Smooth muscle cell (in vitro differentiated cells): ENCODE data around the gene CCDC74B. TPM values are rescaled to one million over a fixed set of nuclear protein-coding genes. Genes with fewer than 3 reads are reported as not detected.
A peak's percentile ranks its signal among the peaks of the same experiment; 100 is the strongest.
"Not testable (repeated sequence)": the region's sequence is repeated elsewhere in the genome, so short reads cannot be mapped to it uniquely, and the experiment has no call there.

ENCODE experiments used
- DNase-seq: peaks from one replicate; lab custom pipeline; 2025; ENCODE audit not compliant: unreplicated experiment; lab: John Stamatoyannopoulos, UW
- H2AFZ ChIP-seq: fragments of 200-600 bp; sonication (generic); 2 replicates; pipeline ENCODE4 v1.6.0; 2016; ENCODE audit warnings: antibody characterized with exemption, low read depth, mild to moderate bottlenecking
- H3F3A ChIP-seq: fragments of 200-600 bp; sonication (generic); 2 replicates; pipeline ENCODE4 v1.6.0; 2017; ENCODE audit warnings: antibody characterized with exemption, low read depth
- H3K27ac ChIP-seq: fragments of 200-600 bp; sonication (generic); 2 replicates; pipeline ENCODE4 v1.5.1; 2016; ENCODE audit warnings: low read depth, mild to moderate bottlenecking
- H3K27me3 ChIP-seq: fragments of 200-600 bp; sonication (generic); 2 replicates; pipeline ENCODE4 v1.6.1; 2016; ENCODE audit warnings: low read depth, mild to moderate bottlenecking
- H3K36me3 ChIP-seq: fragments of 200-600 bp; sonication (generic); 2 replicates; pipeline ENCODE4 v1.5.1; 2016; ENCODE audit warnings: low read depth
- H3K4me1 ChIP-seq: fragments of 200-600 bp; sonication (generic); 2 replicates; pipeline ENCODE4 v1.5.1; 2016; ENCODE audit warnings: low read depth
- H3K4me2 ChIP-seq: fragments of 200-600 bp; sonication (generic); 2 replicates; pipeline ENCODE4 v1.6.0; 2016; ENCODE audit warnings: mild to moderate bottlenecking
- H3K4me3 ChIP-seq: fragments of 200-600 bp; sonication (generic); 2 replicates; pipeline ENCODE4 v1.5.1; 2016; ENCODE audit warnings: mild to moderate bottlenecking
- H3K79me2 ChIP-seq: fragments of 200-600 bp; sonication (generic); 2 replicates; pipeline ENCODE4 v1.6.0; 2016; ENCODE audit warnings: low read depth, mild to moderate bottlenecking
- H3K9ac ChIP-seq: fragments of 200-600 bp; sonication (generic); 2 replicates; pipeline ENCODE4 v1.6.0; 2016; ENCODE audit warnings: low read depth
- H3K9me3 ChIP-seq: fragments of 200-600 bp; sonication (generic); replicated peaks from 2 replicates; pipeline ENCODE4 v1.5.1; 2016; ENCODE audit warnings: low read depth
- H4K20me1 ChIP-seq: fragments of 200-600 bp; sonication (generic); 2 replicates; pipeline ENCODE4 v1.6.0; 2016; ENCODE audit warnings: low read depth
- WGBS: methylation state at CpG from one replicate; pipeline ENCODE4 v1.1.7; 2016; ENCODE audit warnings: low lambda C conversion rate; 5-methylcytosine and 5-hydroxymethylcytosine counted together
- polyA plus RNA-seq: library from polyadenylated mRNA; unstranded; fragments of >200 nt; fragmentation: Nextera tagmentation; extraction: Ambion mirVana; gene quantifications from 2 replicates; pipeline ENCODE4 v1.2.1, GENCODE V29; 2016
- total RNA-seq: library from RNA; depleted of rRNA; stranded (reverse); fragments of >200 nt; gene quantifications from 2 replicates; pipeline ENCODE4 v1.2.3, GENCODE V29; 2014
- TF ChIP-seq, protein P1 (sequence below): fragments of 200-600 bp; sonication (generic); IDR thresholded peaks from 2 replicates; pipeline ENCODE4 v1.5.1; 2017; ENCODE audit warnings: borderline replicate concordance, mild to moderate bottlenecking, antibody characterized with exemption; ENCODE audit not compliant: insufficient read depth, poor library complexity, severe bottlenecking

CCDC74B gene
- total RNA-seq = 7.7 and 16.0 TPM in 2 replicates
- 13.7 and 14.5 TPM in 2 replicates for polyA plus RNA-seq

DNA sequence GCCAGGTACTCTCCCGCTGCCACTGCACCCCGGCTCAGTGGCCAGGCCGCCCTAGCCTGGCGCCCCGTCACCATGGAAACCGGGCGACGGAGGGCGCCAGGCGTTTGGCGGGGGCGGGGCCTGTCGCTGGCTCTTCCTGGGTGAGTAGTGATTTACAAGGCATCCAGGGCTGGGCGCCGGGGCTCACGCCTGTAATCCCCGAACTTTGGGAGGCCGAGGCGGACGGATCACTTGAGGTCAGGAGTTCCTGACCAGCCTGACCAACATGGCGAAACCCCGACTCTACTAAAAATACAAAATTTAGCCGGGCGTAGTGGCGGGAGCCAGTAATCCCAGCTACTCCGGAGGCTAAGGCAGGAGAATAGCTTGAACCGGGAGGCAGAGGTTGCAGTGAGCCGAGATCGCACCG lies at the start of gene CCDC74B:
Gene CCDC74B (minus strand): TSS at position 107 of the 409 bp plus-strand sequence. CDS start 116 bp downstream, outside the sequence.
- H2AFZ ChIP-seq = peak within 1 kb of the TSS; percentile 18
- H3K27me3 ChIP-seq, H3F3A ChIP-seq, H3K4me1 ChIP-seq, H3K9me3 ChIP-seq, H3K9ac ChIP-seq, H3K27ac ChIP-seq, H3K36me3 ChIP-seq, H4K20me1 ChIP-seq, DNase-seq, H3K79me2 ChIP-seq: not testable (repeated sequence)
- H3K4me3 ChIP-seq = peak within 1 kb of the TSS; percentile 58
- WGBS = 4% methylated on average over 29 of the region's 30 CpGs
- peak within 1 kb of the TSS; percentile 88 for H3K4me2 ChIP-seq

DNA sequence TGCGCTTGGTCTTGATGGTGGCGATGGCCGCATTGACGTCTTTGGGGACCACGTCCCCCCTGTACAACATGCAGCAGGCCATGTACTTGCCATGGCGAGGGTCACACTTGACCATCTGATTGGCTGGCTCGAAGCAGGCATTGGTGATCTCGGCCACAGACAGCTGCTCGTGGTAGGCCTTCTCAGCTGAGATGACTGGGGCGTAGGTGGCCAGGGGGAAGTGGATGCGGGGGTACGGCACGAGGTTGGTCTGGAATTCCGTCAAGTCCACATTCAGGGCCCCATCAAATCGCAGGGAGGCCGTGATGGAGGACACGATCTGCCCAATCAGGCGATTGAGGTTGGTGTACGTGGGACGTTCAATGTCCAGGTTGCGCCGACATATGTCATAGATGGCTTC lies 48.9 kb upstream of the CCDC74B start:
- H3K4me2 ChIP-seq, H3K27ac ChIP-seq, H3F3A ChIP-seq, H3K36me3 ChIP-seq, H3K9ac ChIP-seq, H3K79me2 ChIP-seq, H3K4me1 ChIP-seq, H3K4me3 ChIP-seq, H2AFZ ChIP-seq, H4K20me1 ChIP-seq, DNase-seq, H3K9me3 ChIP-seq, H3K27me3 ChIP-seq: not testable (repeated sequence)
- WGBS = 89% methylated on average over 22 of the region's 22 CpGs

DNA sequence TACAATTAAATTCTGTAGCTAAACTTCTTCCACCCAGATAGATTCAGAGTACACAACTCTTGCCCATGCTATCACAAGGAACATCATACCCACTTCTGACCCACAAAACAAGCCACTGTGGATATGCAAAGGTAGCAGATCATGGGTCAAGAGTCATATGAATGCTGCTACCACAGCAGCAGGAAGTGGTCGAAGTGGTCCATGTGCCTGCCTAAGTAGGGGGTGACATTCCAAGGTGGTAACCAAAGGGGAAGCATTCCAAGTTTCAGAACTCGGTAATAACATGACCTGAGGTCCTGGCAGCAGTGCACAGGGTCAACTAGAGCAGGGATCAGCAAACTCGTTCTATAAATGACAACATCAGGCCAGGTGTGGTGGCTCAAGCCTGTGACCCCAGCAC lies 47.5 kb upstream of the CCDC74B start:
- H3K4me3 ChIP-seq, H2AFZ ChIP-seq, H3K36me3 ChIP-seq, DNase-seq, H3K27ac ChIP-seq, H3K4me1 ChIP-seq, H3K9me3 ChIP-seq, H3K9ac ChIP-seq, H3K27me3 ChIP-seq, H4K20me1 ChIP-seq, H3F3A ChIP-seq, H3K79me2 ChIP-seq, H3K4me2 ChIP-seq: not testable (repeated sequence)
- WGBS = 87% methylated on average over 3 of the region's 3 CpGs

DNA sequence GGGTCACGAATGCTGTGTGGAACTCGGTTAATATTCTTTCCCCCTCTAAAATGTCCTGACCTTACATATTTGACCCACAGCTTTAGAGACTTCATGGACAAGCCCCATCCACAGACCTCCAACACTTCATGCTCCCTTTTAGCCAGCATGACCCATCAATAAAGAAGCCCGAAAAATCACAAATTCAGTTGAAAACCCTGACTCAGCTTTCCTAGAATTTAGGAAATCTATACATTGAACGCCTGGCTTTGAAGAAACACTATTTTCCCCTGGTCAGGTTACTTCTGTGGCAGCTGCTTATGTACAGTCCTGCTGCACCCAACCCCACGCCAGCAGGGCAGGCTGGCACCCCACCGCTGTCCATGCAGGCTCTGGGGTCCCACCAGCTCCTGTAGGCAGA lies 46.4 kb upstream of the CCDC74B start:
- not testable (repeated sequence) for H2AFZ ChIP-seq, H3K4me2 ChIP-seq, H3K9ac ChIP-seq, H3K4me3 ChIP-seq, H3K27ac ChIP-seq, H3K79me2 ChIP-seq, H3K36me3 ChIP-seq, H3K27me3 ChIP-seq, H3K9me3 ChIP-seq, H3F3A ChIP-seq, DNase-seq, H3K4me1 ChIP-seq
- WGBS = 97% methylated on average over 6 of the region's 6 CpGs
- peaks cover 11% of the 10 kb centered on the region for H4K20me1 ChIP-seq

DNA sequence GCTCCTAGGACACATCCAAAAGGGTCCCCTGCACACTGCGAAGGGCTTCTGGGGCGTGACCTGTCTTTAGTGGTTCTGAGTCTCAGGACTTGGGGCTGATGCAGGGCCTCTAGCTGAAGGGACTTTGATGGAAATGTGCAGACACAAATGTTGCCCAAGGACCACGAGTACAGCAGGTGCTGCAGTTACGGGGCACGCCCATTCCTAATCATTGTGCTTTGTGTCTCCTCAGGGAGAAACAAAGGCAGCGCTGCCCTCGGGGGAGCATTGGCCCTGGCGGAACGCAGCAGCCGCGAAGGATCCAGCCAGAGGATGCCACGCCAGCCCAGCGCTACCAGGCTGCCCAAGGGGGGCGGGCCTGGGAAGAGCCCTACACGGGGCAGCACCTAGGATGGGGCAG lies 45.3 kb upstream of the CCDC74B start:
- H3F3A ChIP-seq = no peaks in the 10 kb centered on the region
- H3K4me3 ChIP-seq = no peak overlapping the region
- H3K4me2 ChIP-seq = no peak overlapping the region
- TF ChIP-seq, protein P1, sequence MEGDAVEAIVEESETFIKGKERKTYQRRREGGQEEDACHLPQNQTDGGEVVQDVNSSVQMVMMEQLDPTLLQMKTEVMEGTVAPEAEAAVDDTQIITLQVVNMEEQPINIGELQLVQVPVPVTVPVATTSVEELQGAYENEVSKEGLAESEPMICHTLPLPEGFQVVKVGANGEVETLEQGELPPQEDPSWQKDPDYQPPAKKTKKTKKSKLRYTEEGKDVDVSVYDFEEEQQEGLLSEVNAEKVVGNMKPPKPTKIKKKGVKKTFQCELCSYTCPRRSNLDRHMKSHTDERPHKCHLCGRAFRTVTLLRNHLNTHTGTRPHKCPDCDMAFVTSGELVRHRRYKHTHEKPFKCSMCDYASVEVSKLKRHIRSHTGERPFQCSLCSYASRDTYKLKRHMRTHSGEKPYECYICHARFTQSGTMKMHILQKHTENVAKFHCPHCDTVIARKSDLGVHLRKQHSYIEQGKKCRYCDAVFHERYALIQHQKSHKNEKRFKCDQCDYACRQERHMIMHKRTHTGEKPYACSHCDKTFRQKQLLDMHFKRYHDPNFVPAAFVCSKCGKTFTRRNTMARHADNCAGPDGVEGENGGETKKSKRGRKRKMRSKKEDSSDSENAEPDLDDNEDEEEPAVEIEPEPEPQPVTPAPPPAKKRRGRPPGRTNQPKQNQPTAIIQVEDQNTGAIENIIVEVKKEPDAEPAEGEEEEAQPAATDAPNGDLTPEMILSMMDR = no peak
- no peaks in the 10 kb centered on the region for H3K27me3 ChIP-seq
- DNase-seq = no peak
- no peaks in the 10 kb centered on the region for H3K36me3 ChIP-seq
- H3K27ac ChIP-seq = no peak overlapping the region
- H3K9me3 ChIP-seq = no peaks in the 10 kb centered on the region
- no peak overlapping the region for H2AFZ ChIP-seq
- 96% methylated on average over 15 of the region's 15 CpGs for WGBS
- H3K79me2 ChIP-seq = no peaks in the 10 kb centered on the region
- H3K4me1 ChIP-seq = no peaks in the 10 kb centered on the region
- H4K20me1 ChIP-seq = peaks cover 13% of the 10 kb centered on the region
- no peak overlapping the region for H3K9ac ChIP-seq

DNA sequence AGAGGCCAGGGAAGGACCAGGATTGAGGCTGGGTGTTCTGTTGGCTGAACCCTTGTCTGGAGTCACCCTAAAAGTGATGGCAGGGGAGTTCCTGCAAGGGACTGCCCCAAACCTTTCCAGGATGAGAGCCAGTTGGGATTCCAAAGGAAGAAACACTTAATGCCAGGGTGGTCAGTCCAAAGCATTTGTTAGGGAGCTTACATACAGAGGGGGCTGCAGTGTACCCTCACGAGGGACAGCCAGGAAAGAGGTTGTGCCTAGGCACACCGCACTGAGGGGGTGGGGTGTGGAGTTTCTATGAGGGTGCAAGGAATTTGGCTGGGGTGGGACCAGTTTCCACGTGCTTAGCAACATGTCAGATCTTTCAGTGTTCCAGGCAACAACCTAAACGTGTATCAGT lies 44.0 kb upstream of the CCDC74B start:
- H3K9me3 ChIP-seq = not testable (repeated sequence)
- 88% methylated on average over 4 of the region's 4 CpGs for WGBS

DNA sequence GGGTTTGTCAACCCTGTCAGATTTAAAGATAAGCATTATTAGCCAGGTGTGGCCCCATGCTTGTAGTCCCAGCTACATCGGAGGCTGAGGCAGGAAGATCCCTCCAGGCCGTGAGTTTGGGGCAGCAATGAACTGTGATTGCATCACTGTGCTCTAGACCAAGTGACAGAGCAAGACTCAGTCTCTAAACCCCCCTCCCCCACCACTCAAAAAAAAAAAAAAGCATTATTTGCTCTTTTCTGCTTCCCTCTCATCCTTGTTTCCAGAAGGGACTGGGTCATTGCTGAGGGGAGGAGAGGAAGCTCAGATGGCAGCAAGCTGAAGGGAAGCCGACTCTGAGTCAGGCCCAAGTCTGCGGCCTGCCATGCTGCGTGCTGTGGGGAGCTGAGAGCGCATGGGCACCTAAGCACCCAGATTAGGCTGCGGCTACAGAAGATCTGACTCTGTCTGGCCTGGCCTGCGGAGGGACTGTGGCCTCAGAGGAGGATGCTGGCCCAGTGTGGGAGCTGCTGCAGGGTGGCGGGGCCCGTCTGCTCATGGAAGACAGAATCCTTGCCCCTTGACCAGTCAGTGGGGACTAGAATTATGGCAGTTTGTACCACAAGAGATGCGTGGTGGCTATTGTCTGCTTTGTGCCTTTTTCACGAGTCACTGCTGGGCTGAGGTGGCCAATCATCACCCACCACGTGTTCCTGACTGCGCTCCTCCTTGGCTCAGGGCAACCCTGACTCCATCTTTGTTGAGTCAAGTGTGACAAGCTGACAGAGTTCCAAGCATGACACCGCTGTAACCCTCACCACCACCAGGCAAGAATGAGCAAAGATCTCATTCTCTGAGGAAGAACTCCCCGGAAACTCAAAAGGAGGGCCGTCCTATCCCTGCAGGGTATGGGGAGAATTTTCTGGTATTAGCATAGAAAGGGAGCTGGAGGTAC lies 43.2 kb upstream of the CCDC74B start:
- H3K4me3 ChIP-seq, H3K4me1 ChIP-seq, H3K36me3 ChIP-seq, H3K79me2 ChIP-seq, H3K9me3 ChIP-seq, H3K27me3 ChIP-seq, H3K4me2 ChIP-seq, H3K27ac ChIP-seq, DNase-seq, H2AFZ ChIP-seq, H3F3A ChIP-seq, H3K9ac ChIP-seq: not testable (repeated sequence)
- WGBS = 78% methylated on average over 17 of the region's 17 CpGs
- H4K20me1 ChIP-seq = peaks cover 13% of the 10 kb centered on the region

More for the DNA sequence above, 44.0 kb upstream of the CCDC74B start:
- H4K20me1 ChIP-seq = peaks cover 13% of the 10 kb centered on the region
- H3F3A ChIP-seq, DNase-seq, H3K27me3 ChIP-seq, H3K79me2 ChIP-seq, H3K27ac ChIP-seq, H3K4me2 ChIP-seq, H3K36me3 ChIP-seq, H3K4me1 ChIP-seq, H3K9ac ChIP-seq, H3K4me3 ChIP-seq, H2AFZ ChIP-seq: not testable (repeated sequence)
